C4-2B (cell line): Measurements from ENCODE around the gene COP1.

Experiments
- CTCF ChIP-seq: fragments of 450-650 bp; conservative IDR thresholded peaks from 2 replicates; pipeline ENCODE4 v1.5.1; 2017; ENCODE audit warnings: mild to moderate bottlenecking
- ZFX ChIP-seq: fragments of 450-650 bp; IDR thresholded peaks from 2 replicates; pipeline ENCODE4 v1.6.1; 2017

- TF ChIP-seq CTCF = no peak
- TF ChIP-seq ZFX = no peak
Measured at GRCh38 chr1:176049582-176049981, 157.5 kb downstream of the COP1 start.
